ENCODE results near the gene KAT7. TPM values are rescaled to one million over a fixed set of nuclear protein-coding genes. Genes with fewer than 3 reads are reported as not detected.
"Not testable (repeated sequence)": the region's sequence is repeated elsewhere in the genome, so short reads cannot be mapped to it uniquely, and the experiment has no call there.

KAT7 gene
- polyA plus RNA-seq, 2 donors, result 5.7 to 11.8 TPM

DNA sequence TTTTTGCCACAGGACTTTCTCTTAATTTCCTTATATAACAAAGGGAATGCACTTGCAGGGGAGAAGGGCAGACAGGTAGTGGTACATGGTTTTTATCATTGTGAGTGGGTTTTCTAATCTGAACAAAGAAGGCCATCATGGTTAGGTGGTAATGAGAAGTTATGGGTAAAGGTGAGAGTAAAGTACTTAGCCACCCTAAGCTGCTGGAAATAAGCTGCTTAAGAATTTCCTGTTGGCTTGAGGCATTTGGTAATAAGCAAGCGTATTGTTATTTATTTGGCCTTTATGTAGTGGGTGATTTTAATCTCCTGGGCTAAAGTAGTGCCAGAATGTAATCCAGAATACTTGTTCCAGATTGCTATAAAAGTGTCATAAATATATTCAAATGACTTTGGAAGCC lies 32.3 kb downstream of the KAT7 start:
- H3K9me3 ChIP-seq (ENCODE audit: control insufficient read depth in 2 of 2, insufficient read depth in 1 of 2, low read depth in 1 of 2, low read length in 1 of 2), result no peaks in the 10 kb centered on the region
- WGBS, 2 donors, result 34 to 47% methylated on average over 1 of the region's 1 CpG
- no peak overlapping the region for H3K4me3 ChIP-seq (ENCODE audit: low read depth in 1 of 2, low read length in 2 of 2)
- no peaks in the 10 kb centered on the region for H3K27me3 ChIP-seq (ENCODE audit: control insufficient read depth in 1 of 2, insufficient read depth in 2 of 2, low read length in 2 of 2)
- peaks cover 0 to 4% of the 10 kb centered on the region in 2 donors for H3K4me1 ChIP-seq (ENCODE audit: control insufficient read depth in 2 of 2, insufficient read depth in 2 of 2, low read length in 1 of 2)
- peak overlapping the region in 1 of 2 donors; percentile 1 for H3K27ac ChIP-seq (ENCODE audit: low read depth in 2 of 2, low read length in 1 of 2)
- peaks cover 0 to 9% of the 10 kb centered on the region in 2 donors for H3K36me3 ChIP-seq (ENCODE audit: control insufficient read depth in 2 of 2, insufficient read depth in 2 of 2, low read length in 1 of 2)

DNA sequence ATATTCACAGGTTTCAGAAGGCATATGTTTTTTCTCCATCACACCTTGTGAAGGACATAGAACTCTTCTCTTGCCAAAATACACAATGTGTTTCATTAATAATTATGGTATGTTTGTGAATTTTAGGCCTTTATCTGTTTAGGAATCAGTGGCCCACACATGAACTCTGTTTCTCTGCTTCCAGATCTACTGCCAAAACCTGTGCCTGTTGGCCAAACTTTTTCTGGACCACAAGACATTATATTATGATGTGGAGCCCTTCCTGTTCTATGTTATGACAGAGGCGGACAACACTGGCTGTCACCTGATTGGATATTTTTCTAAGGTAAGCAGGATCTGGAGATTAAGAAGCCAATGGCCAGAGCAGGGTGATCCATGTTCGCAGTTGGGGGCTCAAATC lies 33.0 kb downstream of the KAT7 start:
- Histone ChIP-seq H3K36me3 (ENCODE audit: control insufficient read depth in 2 of 2, insufficient read depth in 2 of 2, low read length in 1 of 2) (peaks cover 0 to 9% of the 10 kb centered on the region in 2 donors), H3K4me1 (ENCODE audit: control insufficient read depth in 2 of 2, insufficient read depth in 2 of 2, low read length in 1 of 2) (peaks cover 0 to 4% of the 10 kb centered on the region in 2 donors), H3K9me3 (ENCODE audit: control insufficient read depth in 2 of 2, insufficient read depth in 1 of 2, low read depth in 1 of 2, low read length in 1 of 2) (no peaks in the 10 kb centered on the region), H3K27me3 (ENCODE audit: control insufficient read depth in 1 of 2, insufficient read depth in 2 of 2, low read length in 2 of 2) (no peaks in the 10 kb centered on the region), H3K27ac (ENCODE audit: low read depth in 2 of 2, low read length in 1 of 2) (no peak overlapping the region), H3K4me3 (ENCODE audit: low read depth in 1 of 2, low read length in 2 of 2) (no peak overlapping the region)
- 70 to 80% methylated on average over 2 of the region's 2 CpGs for whole genome bisulfite sequencing, 2 donors

DNA sequence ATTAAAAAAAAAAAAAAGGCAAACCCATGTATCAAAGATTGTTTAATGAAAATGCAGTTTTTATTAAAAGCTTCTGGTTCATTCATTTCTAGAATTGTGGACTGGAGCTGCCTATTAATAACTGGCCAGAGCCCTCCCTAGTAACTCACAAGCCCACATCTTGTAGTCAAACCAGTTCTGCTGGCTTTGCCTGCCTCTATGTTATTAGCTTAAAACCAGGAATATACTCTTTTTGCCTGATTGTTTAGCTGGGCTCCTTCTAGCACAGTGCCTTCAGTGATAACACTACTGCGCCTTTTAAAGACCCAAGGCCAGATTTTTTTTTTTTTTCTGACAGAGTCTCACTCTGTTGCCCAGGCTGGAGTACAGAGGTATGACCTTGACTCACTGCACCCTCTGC lies 33.4 kb downstream of the KAT7 start:
- peaks cover 0 to 4% of the 10 kb centered on the region in 2 donors for H3K4me1 ChIP-seq (ENCODE audit: control insufficient read depth in 2 of 2, insufficient read depth in 2 of 2, low read length in 1 of 2)
- H3K4me3 ChIP-seq (ENCODE audit: low read depth in 1 of 2, low read length in 2 of 2), result no peak overlapping the region
- H3K27ac ChIP-seq (ENCODE audit: low read depth in 2 of 2, low read length in 1 of 2), result peak overlapping the region in 1 of 2 donors; percentile 49
- no peaks in the 10 kb centered on the region for H3K27me3 ChIP-seq (ENCODE audit: control insufficient read depth in 1 of 2, insufficient read depth in 2 of 2, low read length in 2 of 2)
- 60 to 68% methylated on average over 1 of the region's 1 CpG for WGBS, 2 donors
- H3K36me3 ChIP-seq (ENCODE audit: control insufficient read depth in 2 of 2, insufficient read depth in 2 of 2, low read length in 1 of 2), result peaks cover 0 to 11% of the 10 kb centered on the region in 2 donors
- H3K9me3 ChIP-seq (ENCODE audit: control insufficient read depth in 2 of 2, insufficient read depth in 1 of 2, low read depth in 1 of 2, low read length in 1 of 2), result no peaks in the 10 kb centered on the region

DNA sequence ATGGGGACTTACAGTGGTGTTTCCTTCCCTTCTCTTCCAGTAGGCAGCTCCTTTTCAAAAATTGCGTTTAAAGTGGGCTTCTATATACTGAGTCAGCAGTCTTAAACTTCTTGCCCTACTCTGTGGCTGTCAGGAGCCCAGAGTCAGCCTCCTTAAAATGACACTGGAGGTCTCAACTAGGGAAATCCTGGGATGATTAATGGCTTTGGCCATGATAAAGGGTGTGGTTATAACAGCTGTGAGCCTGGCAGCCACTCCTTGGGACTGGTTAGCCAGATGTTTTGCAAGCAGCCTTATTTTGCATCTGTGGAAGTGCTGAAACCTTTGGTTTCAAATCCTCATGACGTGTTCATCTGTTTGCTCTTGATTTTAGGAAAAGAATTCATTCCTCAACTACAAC lies 34.3 kb downstream of the KAT7 start:
- Histone ChIP-seq H3K4me1 (ENCODE audit: control insufficient read depth in 2 of 2, insufficient read depth in 2 of 2, low read length in 1 of 2) (peaks cover 0 to 4% of the 10 kb centered on the region in 2 donors), H3K4me3 (ENCODE audit: low read depth in 1 of 2, low read length in 2 of 2) (no peak overlapping the region), H3K27ac (ENCODE audit: low read depth in 2 of 2, low read length in 1 of 2) (peak overlapping the region in 1 of 2 donors; percentile 48), H3K36me3 (ENCODE audit: control insufficient read depth in 2 of 2, insufficient read depth in 2 of 2, low read length in 1 of 2) (peaks cover 4 to 13% of the 10 kb centered on the region in 2 donors), H3K9me3 (ENCODE audit: control insufficient read depth in 2 of 2, insufficient read depth in 1 of 2, low read depth in 1 of 2, low read length in 1 of 2) (no peaks in the 10 kb centered on the region), H3K27me3 (ENCODE audit: control insufficient read depth in 1 of 2, insufficient read depth in 2 of 2, low read length in 2 of 2) (no peaks in the 10 kb centered on the region)
- 42 to 46% methylated on average over 2 of the region's 2 CpGs for WGBS, 2 donors

DNA sequence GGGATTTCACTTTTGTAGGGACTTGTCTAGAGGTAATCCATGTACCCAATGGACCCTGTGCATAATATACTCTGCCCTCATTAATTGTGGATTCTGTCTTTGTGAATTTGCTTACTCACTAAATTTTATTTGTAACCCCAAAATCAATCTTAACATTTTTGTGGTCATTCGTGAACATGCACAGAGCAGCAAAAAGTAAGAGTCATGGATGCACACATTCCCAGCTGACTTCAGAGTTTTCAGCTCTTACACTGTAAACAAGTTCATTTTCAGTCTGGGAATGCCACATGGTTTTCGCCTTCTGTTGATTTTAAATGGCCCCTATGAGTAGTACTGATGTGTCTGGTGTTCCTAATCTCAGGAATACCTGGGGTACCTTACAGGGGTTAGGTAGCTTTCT lies 35.1 kb downstream of the KAT7 start:
- 90 to 97% methylated on average over 2 of the region's 2 CpGs for WGBS, 2 donors
- H3K27me3 ChIP-seq (ENCODE audit: control insufficient read depth in 1 of 2, insufficient read depth in 2 of 2, low read length in 2 of 2), result no peaks in the 10 kb centered on the region
- H3K4me3 ChIP-seq (ENCODE audit: low read depth in 1 of 2, low read length in 2 of 2), result no peak overlapping the region
- no peak overlapping the region for H3K27ac ChIP-seq (ENCODE audit: low read depth in 2 of 2, low read length in 1 of 2)
- no peaks in the 10 kb centered on the region for H3K4me1 ChIP-seq (ENCODE audit: control insufficient read depth in 2 of 2, insufficient read depth in 2 of 2, low read length in 1 of 2)
- H3K36me3 ChIP-seq (ENCODE audit: control insufficient read depth in 2 of 2, insufficient read depth in 2 of 2, low read length in 1 of 2), result peaks cover 8 to 11% of the 10 kb centered on the region in 2 donors
- H3K9me3 ChIP-seq (ENCODE audit: control insufficient read depth in 2 of 2, insufficient read depth in 1 of 2, low read depth in 1 of 2, low read length in 1 of 2), result no peaks in the 10 kb centered on the region

DNA sequence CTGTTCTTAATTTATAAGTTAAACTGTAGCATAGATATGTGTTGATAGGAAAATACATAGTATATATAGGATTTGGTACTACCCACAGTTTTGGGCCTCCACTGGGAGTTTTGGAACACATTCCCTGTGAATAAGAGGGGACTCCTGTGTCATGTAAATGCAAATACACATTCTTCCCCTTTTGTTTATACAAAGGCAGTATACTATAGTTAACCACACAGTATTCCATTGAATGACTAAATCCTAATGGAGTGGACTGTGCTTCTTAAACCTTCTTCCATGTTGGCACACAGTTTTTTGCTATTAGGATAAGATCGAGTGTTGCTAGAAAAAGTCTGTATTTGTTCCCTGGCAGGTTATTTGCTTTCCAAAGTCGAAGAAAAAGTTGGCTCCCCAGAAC lies 37.2 kb downstream of the KAT7 start:
- Histone ChIP-seq H3K27ac (ENCODE audit: low read depth in 2 of 2, low read length in 1 of 2) (no peak overlapping the region), H3K4me1 (ENCODE audit: control insufficient read depth in 2 of 2, insufficient read depth in 2 of 2, low read length in 1 of 2) (no peaks in the 10 kb centered on the region), H3K27me3 (ENCODE audit: control insufficient read depth in 1 of 2, insufficient read depth in 2 of 2, low read length in 2 of 2) (no peaks in the 10 kb centered on the region), H3K36me3 (ENCODE audit: control insufficient read depth in 2 of 2, insufficient read depth in 2 of 2, low read length in 1 of 2) (peaks cover 7 to 11% of the 10 kb centered on the region in 2 donors), H3K4me3 (ENCODE audit: low read depth in 1 of 2, low read length in 2 of 2) (no peak overlapping the region), H3K9me3 (ENCODE audit: control insufficient read depth in 2 of 2, insufficient read depth in 1 of 2, low read depth in 1 of 2, low read length in 1 of 2) (no peaks in the 10 kb centered on the region)
- 88 to 92% methylated on average over 2 of the region's 2 CpGs for WGBS, 2 donors

DNA sequence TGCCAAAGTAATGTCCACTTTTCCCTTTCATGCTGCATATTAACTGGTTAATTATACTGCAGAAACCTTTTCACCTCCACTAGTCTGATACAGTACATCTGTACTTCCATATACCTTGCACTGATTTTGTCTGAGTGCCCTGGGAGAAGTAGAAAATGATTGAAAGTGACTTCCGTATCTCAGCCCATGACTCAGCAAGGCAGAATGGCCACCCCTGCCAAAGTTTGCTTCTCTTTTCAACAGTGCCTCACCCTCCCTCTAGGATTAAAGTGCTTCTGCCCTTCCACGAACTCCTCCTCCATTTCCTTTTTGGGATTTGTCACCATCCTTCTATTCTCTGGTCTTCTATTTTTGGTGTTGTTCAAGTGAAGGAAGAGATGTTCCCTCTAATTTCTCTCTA lies 39.8 kb downstream of the KAT7 start:
- not testable (repeated sequence) for H3K27ac ChIP-seq (ENCODE audit: low read depth in 2 of 2, low read length in 1 of 2); H3K4me3 ChIP-seq (ENCODE audit: low read depth in 1 of 2, low read length in 2 of 2); H3K9me3 ChIP-seq (ENCODE audit: control insufficient read depth in 2 of 2, insufficient read depth in 1 of 2, low read depth in 1 of 2, low read length in 1 of 2); H3K27me3 ChIP-seq (ENCODE audit: control insufficient read depth in 1 of 2, insufficient read depth in 2 of 2, low read length in 2 of 2); H3K4me1 ChIP-seq (ENCODE audit: control insufficient read depth in 2 of 2, insufficient read depth in 2 of 2, low read length in 1 of 2)
- H3K36me3 ChIP-seq (ENCODE audit: control insufficient read depth in 2 of 2, insufficient read depth in 2 of 2, low read length in 1 of 2), result peaks cover 7 to 11% of the 10 kb centered on the region in 2 donors
- 15 to 42% methylated on average over 2 of the region's 2 CpGs for WGBS, 2 donors

DNA sequence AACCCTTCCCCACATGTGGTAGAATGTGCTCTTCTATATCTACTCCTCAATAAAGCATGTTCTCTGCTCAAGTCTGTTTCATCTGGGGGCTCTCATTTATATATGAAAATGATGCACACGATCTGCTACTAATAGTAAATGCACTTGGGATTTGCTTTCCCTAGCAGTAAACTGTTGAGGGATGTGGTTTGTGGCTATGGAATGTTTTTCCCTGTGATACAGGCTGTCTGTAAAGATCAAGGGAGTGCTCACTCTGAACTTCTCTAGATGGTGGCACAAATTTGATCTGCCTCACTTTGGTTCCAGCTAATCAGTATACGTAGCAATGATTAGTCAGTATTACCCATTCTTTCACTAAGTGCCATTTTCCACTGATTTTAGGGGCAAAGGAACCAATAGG lies 40.5 kb downstream of the KAT7 start:
- WGBS, 2 donors, result 89 to 94% methylated on average over 2 of the region's 2 CpGs
- H3K27me3 ChIP-seq (ENCODE audit: control insufficient read depth in 1 of 2, insufficient read depth in 2 of 2, low read length in 2 of 2), result no peaks in the 10 kb centered on the region
- no peak overlapping the region for H3K4me3 ChIP-seq (ENCODE audit: low read depth in 1 of 2, low read length in 2 of 2)
- peaks cover 4 to 14% of the 10 kb centered on the region in 2 donors for H3K36me3 ChIP-seq (ENCODE audit: control insufficient read depth in 2 of 2, insufficient read depth in 2 of 2, low read length in 1 of 2)
- no peak overlapping the region for H3K27ac ChIP-seq (ENCODE audit: low read depth in 2 of 2, low read length in 1 of 2)
- no peaks in the 10 kb centered on the region for H3K9me3 ChIP-seq (ENCODE audit: control insufficient read depth in 2 of 2, insufficient read depth in 1 of 2, low read depth in 1 of 2, low read length in 1 of 2)
- H3K4me1 ChIP-seq (ENCODE audit: control insufficient read depth in 2 of 2, insufficient read depth in 2 of 2, low read length in 1 of 2), result no peaks in the 10 kb centered on the region

DNA sequence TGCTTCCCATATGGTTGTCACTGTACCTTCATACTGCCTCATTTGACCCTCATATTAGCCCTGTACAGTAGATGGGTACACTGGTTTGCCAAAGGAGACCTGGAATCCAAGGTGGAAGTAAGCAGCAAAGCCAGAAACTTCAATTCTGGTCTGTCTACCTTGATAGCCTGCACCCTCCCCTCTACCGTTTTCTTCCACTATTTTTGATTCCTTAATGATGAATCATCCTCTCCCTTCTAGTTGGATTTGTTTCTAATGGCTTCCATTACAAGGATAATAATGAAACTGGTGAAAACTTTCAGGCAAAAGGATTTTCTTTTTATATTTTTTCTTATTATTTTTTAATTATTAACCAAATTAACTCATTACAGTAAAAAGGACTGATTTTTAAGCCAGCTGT lies 42.1 kb downstream of the KAT7 start:
- H3K4me3 ChIP-seq (ENCODE audit: low read depth in 1 of 2, low read length in 2 of 2), result no peak overlapping the region
- 23 to 24% methylated on average over 1 of the region's 1 CpG for WGBS, 2 donors
- H3K36me3 ChIP-seq (ENCODE audit: control insufficient read depth in 2 of 2, insufficient read depth in 2 of 2, low read length in 1 of 2), result peaks cover 6 to 14% of the 10 kb centered on the region in 2 donors
- no peaks in the 10 kb centered on the region for H3K4me1 ChIP-seq (ENCODE audit: control insufficient read depth in 2 of 2, insufficient read depth in 2 of 2, low read length in 1 of 2)
- no peak overlapping the region for H3K27ac ChIP-seq (ENCODE audit: low read depth in 2 of 2, low read length in 1 of 2)
- no peaks in the 10 kb centered on the region for H3K9me3 ChIP-seq (ENCODE audit: control insufficient read depth in 2 of 2, insufficient read depth in 1 of 2, low read depth in 1 of 2, low read length in 1 of 2)
- no peaks in the 10 kb centered on the region for H3K27me3 ChIP-seq (ENCODE audit: control insufficient read depth in 1 of 2, insufficient read depth in 2 of 2, low read length in 2 of 2)

DNA sequence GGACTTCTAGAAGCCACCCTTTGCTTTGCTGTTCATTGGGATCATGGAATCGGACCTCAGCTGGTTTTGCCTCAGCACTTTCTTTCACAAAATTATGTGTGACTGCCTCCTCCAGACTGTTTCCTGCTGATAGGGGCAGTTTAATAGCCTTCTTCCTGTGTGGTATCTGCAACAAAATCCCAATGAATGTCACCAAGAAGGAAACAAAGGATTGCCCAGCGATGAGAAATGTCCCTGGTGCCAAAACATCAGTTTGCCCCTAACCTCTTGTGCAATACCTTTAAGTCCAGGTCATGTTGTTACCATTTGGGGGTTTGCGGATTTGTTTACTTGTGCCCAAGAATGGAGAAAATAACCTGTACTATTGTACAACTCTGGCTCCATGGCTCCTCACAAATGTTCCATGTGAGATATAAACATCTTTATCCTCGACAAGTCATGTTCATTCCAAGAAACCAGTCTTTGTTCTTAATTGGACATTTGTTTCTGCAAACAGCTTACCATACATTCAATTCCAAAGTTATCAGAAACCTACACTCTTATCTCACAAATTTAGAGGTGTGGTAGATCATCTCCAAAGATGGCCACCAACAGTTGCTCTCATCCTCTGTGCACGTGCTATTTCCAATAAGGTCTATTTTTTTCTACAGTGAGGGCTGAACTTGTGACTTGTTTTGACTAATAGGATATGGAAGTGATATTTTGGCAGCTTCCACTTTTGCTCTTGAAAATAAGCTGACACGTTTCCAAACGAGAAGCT lies 44.5 kb downstream of the KAT7 start:
- H3K36me3 ChIP-seq (ENCODE audit: control insufficient read depth in 2 of 2, insufficient read depth in 2 of 2, low read length in 1 of 2), result peaks cover 4 to 14% of the 10 kb centered on the region in 2 donors

More for the DNA sequence above, 44.5 kb downstream of the KAT7 start:
- H3K27me3 ChIP-seq (ENCODE audit: control insufficient read depth in 1 of 2, insufficient read depth in 2 of 2, low read length in 2 of 2), result no peaks in the 10 kb centered on the region
- H3K9me3 ChIP-seq (ENCODE audit: control insufficient read depth in 2 of 2, insufficient read depth in 1 of 2, low read depth in 1 of 2, low read length in 1 of 2), result no peaks in the 10 kb centered on the region
- WGBS, 2 donors, result 77 to 78% methylated on average over 7 of the region's 7 CpGs
- no peak overlapping the region for H3K4me3 ChIP-seq (ENCODE audit: low read depth in 1 of 2, low read length in 2 of 2)
- peaks cover 0 to 4% of the 10 kb centered on the region in 2 donors for H3K4me1 ChIP-seq (ENCODE audit: control insufficient read depth in 2 of 2, insufficient read depth in 2 of 2, low read length in 1 of 2)
- no peak overlapping the region for H3K27ac ChIP-seq (ENCODE audit: low read depth in 2 of 2, low read length in 1 of 2)

Data from esophagus (tissue), 2 donors.